ENCODE measurements around the gene SLC15A2. TPM values are rescaled to one million over a fixed set of nuclear protein-coding genes. Genes with fewer than 3 reads are reported as not detected.
"Not testable (repeated sequence)": the region's sequence is repeated elsewhere in the genome, so short reads cannot be mapped to it uniquely, and the experiment has no call there.

Gene SLC15A2
- total RNA-seq, 1 donor from 2014 or later = 1.0 TPM

DNA sequence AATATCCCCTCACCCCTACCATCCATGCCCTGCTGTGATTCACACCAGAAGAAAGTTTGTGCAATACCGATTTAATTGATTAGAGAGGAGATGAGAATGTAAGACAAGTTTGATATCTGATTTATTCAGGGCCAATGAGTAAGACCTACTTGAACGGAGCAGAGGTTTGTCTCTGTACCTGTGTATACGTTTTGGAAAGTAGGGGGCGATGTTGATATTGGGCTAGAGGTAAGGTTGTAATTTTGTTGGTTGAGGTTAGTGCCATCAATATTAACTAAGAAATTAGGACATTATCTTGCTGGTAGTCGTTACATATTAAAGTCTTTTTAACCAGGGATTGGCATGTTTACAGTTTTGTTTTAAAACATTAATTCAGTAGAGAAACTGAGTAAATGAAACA is 38.6 kb upstream of the SLC15A2 start:
- Histone ChIP-seq H3K4me1 (no peaks in the 10 kb centered on the region), H3K4me3 (no peak overlapping the region), H3K9ac (no peak overlapping the region), H3K79me2 (ENCODE audit: low read depth) (no peaks in the 10 kb centered on the region), H3F3A (ENCODE audit: low read depth) (no peaks in the 10 kb centered on the region), H3K27ac (no peak overlapping the region), H3K9me3 (ENCODE audit: low read depth) (no peaks in the 10 kb centered on the region), H4K20me1 (ENCODE audit: low read depth) (no peaks in the 10 kb centered on the region), H3K27me3 (no peaks in the 10 kb centered on the region), H3K36me3 (no peaks in the 10 kb centered on the region), H2AFZ (replicated peaks) (no peak overlapping the region), H3K4me2 (no peak overlapping the region)
- Mint-ChIP-seq H3K27ac (no peak overlapping the region), H3K4me1 (no peaks in the 10 kb centered on the region), H3K36me3 (no peaks in the 10 kb centered on the region), H3K4me3 (no peak overlapping the region), H3K27me3 (ENCODE audit: insufficient read depth, low read depth) (no peaks in the 10 kb centered on the region), H3K9me3 (no peaks in the 10 kb centered on the region)
- TF ChIP-seq, protein P1, sequence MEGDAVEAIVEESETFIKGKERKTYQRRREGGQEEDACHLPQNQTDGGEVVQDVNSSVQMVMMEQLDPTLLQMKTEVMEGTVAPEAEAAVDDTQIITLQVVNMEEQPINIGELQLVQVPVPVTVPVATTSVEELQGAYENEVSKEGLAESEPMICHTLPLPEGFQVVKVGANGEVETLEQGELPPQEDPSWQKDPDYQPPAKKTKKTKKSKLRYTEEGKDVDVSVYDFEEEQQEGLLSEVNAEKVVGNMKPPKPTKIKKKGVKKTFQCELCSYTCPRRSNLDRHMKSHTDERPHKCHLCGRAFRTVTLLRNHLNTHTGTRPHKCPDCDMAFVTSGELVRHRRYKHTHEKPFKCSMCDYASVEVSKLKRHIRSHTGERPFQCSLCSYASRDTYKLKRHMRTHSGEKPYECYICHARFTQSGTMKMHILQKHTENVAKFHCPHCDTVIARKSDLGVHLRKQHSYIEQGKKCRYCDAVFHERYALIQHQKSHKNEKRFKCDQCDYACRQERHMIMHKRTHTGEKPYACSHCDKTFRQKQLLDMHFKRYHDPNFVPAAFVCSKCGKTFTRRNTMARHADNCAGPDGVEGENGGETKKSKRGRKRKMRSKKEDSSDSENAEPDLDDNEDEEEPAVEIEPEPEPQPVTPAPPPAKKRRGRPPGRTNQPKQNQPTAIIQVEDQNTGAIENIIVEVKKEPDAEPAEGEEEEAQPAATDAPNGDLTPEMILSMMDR (IDR thresholded peaks at IDR 0.05) = peak; percentile 67
- no peak for TF ChIP-seq EZH2 (IDR thresholded peaks at IDR 0.05)
- DNase-seq (ENCODE audit: low spot score) = peak; percentile 49

DNA sequence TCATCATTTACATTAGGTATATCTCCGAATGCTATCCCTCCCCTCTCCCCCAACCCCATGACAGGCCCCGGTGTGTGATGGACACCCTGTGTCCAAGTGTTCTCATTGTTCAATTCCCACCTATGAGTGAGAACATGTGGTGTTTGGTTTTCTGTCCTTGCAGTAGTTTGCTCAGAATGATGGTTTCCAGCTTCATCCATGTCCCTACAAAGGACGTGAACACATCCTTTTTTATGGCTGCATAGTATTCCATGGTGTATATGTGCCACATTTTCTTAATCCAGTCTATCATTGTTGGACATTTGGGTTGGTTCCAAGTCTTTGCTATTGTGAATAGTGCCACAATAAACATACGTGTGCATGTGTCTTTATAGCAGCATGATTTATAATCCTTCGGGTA is 36.4 kb upstream of the SLC15A2 start:
- not testable (repeated sequence) for H3K4me3 ChIP-seq; H3K4me2 ChIP-seq; H3K36me3 Mint-ChIP-seq; H4K20me1 ChIP-seq (ENCODE audit: low read depth); H3K27me3 ChIP-seq; H3K4me1 Mint-ChIP-seq; H3K9ac ChIP-seq; H3K36me3 ChIP-seq; H3K79me2 ChIP-seq (ENCODE audit: low read depth); H3K4me1 ChIP-seq; H3K27ac ChIP-seq; DNase-seq (ENCODE audit: low spot score); H2AFZ ChIP-seq (replicated peaks); H3K9me3 ChIP-seq (ENCODE audit: low read depth); H3K9me3 Mint-ChIP-seq; H3F3A ChIP-seq (ENCODE audit: low read depth); H3K4me3 Mint-ChIP-seq; H3K27ac Mint-ChIP-seq; H3K27me3 Mint-ChIP-seq (ENCODE audit: insufficient read depth, low read depth)

DNA sequence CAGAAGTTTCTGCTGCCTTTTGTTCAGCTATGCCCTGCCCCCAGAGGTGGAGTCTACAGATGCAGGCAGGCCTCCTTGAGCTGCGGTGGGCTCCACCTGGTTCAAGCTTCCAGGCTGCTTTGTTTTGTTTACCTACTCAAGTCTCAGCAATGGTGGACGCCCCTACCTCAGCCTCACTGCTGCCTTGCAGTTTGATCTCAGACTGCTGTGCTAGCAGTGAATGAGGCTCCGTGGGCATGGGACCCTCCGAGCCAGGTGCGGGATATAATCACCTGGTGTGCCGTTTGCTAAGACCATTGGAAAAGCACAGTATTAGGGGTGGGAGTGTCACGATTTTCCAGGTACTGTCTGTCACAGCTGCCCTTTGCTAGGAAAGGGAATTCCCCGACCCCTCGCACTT is 31.0 kb upstream of the SLC15A2 start:
- not testable (repeated sequence) for H3K4me3 Mint-ChIP-seq; H3K4me3 ChIP-seq; H3K27me3 Mint-ChIP-seq (ENCODE audit: insufficient read depth, low read depth); H3K4me1 Mint-ChIP-seq; H3K9me3 Mint-ChIP-seq; H3K36me3 ChIP-seq; H3K27me3 ChIP-seq; H3K4me2 ChIP-seq; DNase-seq (ENCODE audit: low spot score); H3K36me3 Mint-ChIP-seq; H2AFZ ChIP-seq (replicated peaks); H3K9ac ChIP-seq; H3K79me2 ChIP-seq (ENCODE audit: low read depth); H3F3A ChIP-seq (ENCODE audit: low read depth); H3K27ac ChIP-seq; H3K27ac Mint-ChIP-seq; H3K9me3 ChIP-seq (ENCODE audit: low read depth); H4K20me1 ChIP-seq (ENCODE audit: low read depth); H3K4me1 ChIP-seq

DNA sequence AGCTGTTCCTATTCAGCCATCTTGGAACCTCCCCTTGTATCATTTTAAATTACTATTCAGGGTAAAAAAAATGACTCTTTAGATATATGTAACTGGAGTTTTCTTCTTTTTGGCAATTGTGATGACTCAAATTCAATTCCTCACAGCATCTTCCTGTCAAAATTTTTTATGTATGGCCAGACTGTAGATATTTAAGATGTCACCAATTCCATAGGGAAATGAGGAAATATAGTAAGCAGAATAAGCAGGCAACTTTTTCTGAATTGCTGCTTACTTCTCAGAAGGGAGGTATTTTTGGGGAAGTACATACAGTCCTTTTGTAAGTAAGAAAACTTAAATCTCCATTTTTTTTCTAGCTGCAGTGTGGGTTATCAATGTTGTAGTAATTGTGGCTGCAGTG is 30.4 kb upstream of the SLC15A2 start:
- TF ChIP-seq EZH2phosphoT487 (IDR thresholded peaks at IDR 0.05) = no peak
- TF ChIP-seq EZH2 (IDR thresholded peaks at IDR 0.05) = no peak
- H3K27me3 Mint-ChIP-seq (ENCODE audit: insufficient read depth, low read depth) = no peaks in the 10 kb centered on the region
- DNase-seq (ENCODE audit: low spot score) = no peak
- Histone ChIP-seq H3K4me2 (no peak overlapping the region), H3K4me3 (no peak overlapping the region), H2AFZ (replicated peaks) (no peak overlapping the region), H3K79me2 (ENCODE audit: low read depth) (no peaks in the 10 kb centered on the region), H3K9me3 (ENCODE audit: low read depth) (no peaks in the 10 kb centered on the region), H3F3A (ENCODE audit: low read depth) (no peaks in the 10 kb centered on the region), H3K9ac (no peak overlapping the region), H4K20me1 (ENCODE audit: low read depth) (no peaks in the 10 kb centered on the region), H3K36me3 (no peaks in the 10 kb centered on the region), H3K27me3 (no peaks in the 10 kb centered on the region), H3K4me1 (no peaks in the 10 kb centered on the region), H3K27ac (no peak overlapping the region)
- no peak overlapping the region for H3K4me3 Mint-ChIP-seq
- H3K9me3 Mint-ChIP-seq = peaks cover 8% of the 10 kb centered on the region
- no peaks in the 10 kb centered on the region for H3K4me1 Mint-ChIP-seq
- H3K27ac Mint-ChIP-seq = no peak overlapping the region
- H3K36me3 Mint-ChIP-seq = peaks cover 10% of the 10 kb centered on the region

DNA sequence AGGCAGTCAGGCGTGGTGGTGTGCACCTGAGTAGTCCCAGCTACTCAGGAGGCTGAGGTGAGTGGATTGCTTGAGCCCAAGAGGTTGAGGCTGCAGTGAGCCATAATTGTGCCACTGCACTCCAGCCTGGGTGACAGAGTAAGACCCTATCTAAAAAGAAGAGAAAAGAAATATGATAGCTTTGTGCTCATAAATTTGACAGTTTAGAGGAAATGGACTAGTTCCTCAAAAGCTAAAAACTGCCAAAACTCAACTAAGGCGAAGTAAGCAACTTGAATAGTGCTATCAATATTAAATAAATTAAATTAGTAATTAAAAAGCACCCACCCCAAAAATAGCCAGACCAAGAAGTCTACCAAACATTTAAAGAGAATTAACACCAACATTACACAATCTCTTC is 24.5 kb upstream of the SLC15A2 start:
- Histone ChIP-seq H3K4me2 (no peak overlapping the region), H3K4me3 (no peak overlapping the region), H4K20me1 (ENCODE audit: low read depth) (no peaks in the 10 kb centered on the region), H3K79me2 (ENCODE audit: low read depth) (no peaks in the 10 kb centered on the region), H3K36me3 (no peaks in the 10 kb centered on the region), H2AFZ (replicated peaks) (no peak overlapping the region), H3K4me1 (no peaks in the 10 kb centered on the region), H3K27me3 (no peaks in the 10 kb centered on the region), H3K9ac (no peak overlapping the region), H3F3A (ENCODE audit: low read depth) (no peaks in the 10 kb centered on the region), H3K9me3 (ENCODE audit: low read depth) (no peaks in the 10 kb centered on the region), H3K27ac (no peak overlapping the region)
- no peaks in the 10 kb centered on the region for H3K9me3 Mint-ChIP-seq
- no peak overlapping the region for H3K4me3 Mint-ChIP-seq
- TF ChIP-seq, protein P1 (IDR thresholded peaks at IDR 0.05) = no peak
- TF ChIP-seq EZH2 (IDR thresholded peaks at IDR 0.05) (no peak), EZH2phosphoT487 (IDR thresholded peaks at IDR 0.05) (no peak)
- no peak for DNase-seq (ENCODE audit: low spot score)
- no peaks in the 10 kb centered on the region for H3K27me3 Mint-ChIP-seq (ENCODE audit: insufficient read depth, low read depth)
- H3K36me3 Mint-ChIP-seq = peaks cover 3% of the 10 kb centered on the region
- no peaks in the 10 kb centered on the region for H3K4me1 Mint-ChIP-seq
- no peak overlapping the region for H3K27ac Mint-ChIP-seq

All from neural progenitor cell (in vitro differentiated cells).